Activated naive CD8-positive, alpha-beta T cell (primary cell): ENCODE measurements around the gene MPO.

ENCODE experiments used
- H3K27ac Mint-ChIP-seq: one replicate; pipeline ENCODE4 v1.8.0; 2021; ENCODE audit warnings: mixed read lengths
- H3K27me3 Mint-ChIP-seq: one replicate; pipeline ENCODE4 v1.8.0; 2021; ENCODE audit warnings: mixed read lengths
- H3K36me3 Mint-ChIP-seq: one replicate; pipeline ENCODE4 v1.8.0; 2021; ENCODE audit warnings: mixed read lengths
- H3K4me1 Mint-ChIP-seq: one replicate; pipeline ENCODE4 v1.8.0; 2021; ENCODE audit warnings: low read depth, mixed read lengths
- H3K4me3 Mint-ChIP-seq: one replicate; pipeline ENCODE4 v1.8.0; 2021; ENCODE audit warnings: mild to moderate bottlenecking, mixed read lengths
- H3K9me3 Mint-ChIP-seq: one replicate; pipeline ENCODE4 v1.8.0; 2021; ENCODE audit warnings: low read depth, mixed read lengths

MPO gene

GRCh38 chr17:58268774-58269556 lies 11.8 kb downstream of the MPO start:
- Mint-ChIP-seq H3K27me3 (peaks cover 17% of the 10 kb centered on the region), H3K9me3 (no peaks in the 10 kb centered on the region), H3K4me3 (no peak overlapping the region), H3K36me3 (no peaks in the 10 kb centered on the region), H3K27ac (no peak overlapping the region), H3K4me1 (no peaks in the 10 kb centered on the region)

- H3K9me3 Mint-ChIP-seq: no peaks in the 10 kb centered on the region
- no peak overlapping the region for H3K4me3 Mint-ChIP-seq
- H3K36me3 Mint-ChIP-seq: no peaks in the 10 kb centered on the region
- no peak overlapping the region for H3K27ac Mint-ChIP-seq
- H3K27me3 Mint-ChIP-seq: peaks cover 19% of the 10 kb centered on the region
- H3K4me1 Mint-ChIP-seq: no peaks in the 10 kb centered on the region
Observed at GRCh38 chr17:58268326-58268725, 12.4 kb downstream of the MPO start.

GRCh38 chr17:58267347-58268324 lies 13.1 kb downstream of the MPO start:
- no peak overlapping the region for H3K4me3 Mint-ChIP-seq
- H3K27ac Mint-ChIP-seq: no peak overlapping the region
- H3K36me3 Mint-ChIP-seq: no peaks in the 10 kb centered on the region
- H3K9me3 Mint-ChIP-seq: no peaks in the 10 kb centered on the region
- peaks cover 19% of the 10 kb centered on the region for H3K27me3 Mint-ChIP-seq
- no peaks in the 10 kb centered on the region for H3K4me1 Mint-ChIP-seq

- peaks cover 28% of the 10 kb centered on the region for H3K27me3 Mint-ChIP-seq
- no peaks in the 10 kb centered on the region for H3K4me1 Mint-ChIP-seq
- H3K4me3 Mint-ChIP-seq: no peak overlapping the region
- no peak overlapping the region for H3K27ac Mint-ChIP-seq
- no peaks in the 10 kb centered on the region for H3K9me3 Mint-ChIP-seq
- H3K36me3 Mint-ChIP-seq: no peaks in the 10 kb centered on the region
Observed at GRCh38 chr17:58265902-58266875, 14.5 kb downstream of the MPO start.

GRCh38 chr17:58265271-58265670 lies 15.5 kb downstream of the MPO start:
- no peaks in the 10 kb centered on the region for H3K9me3 Mint-ChIP-seq
- peaks cover 36% of the 10 kb centered on the region for H3K27me3 Mint-ChIP-seq
- H3K27ac Mint-ChIP-seq: no peak overlapping the region

GRCh38 chr17:58264407-58265103 lies 16.2 kb downstream of the MPO start:
- Mint-ChIP-seq H3K36me3 (no peaks in the 10 kb centered on the region), H3K4me3 (no peak overlapping the region), H3K9me3 (no peaks in the 10 kb centered on the region), H3K4me1 (no peaks in the 10 kb centered on the region), H3K27ac (no peak overlapping the region), H3K27me3 (peaks cover 39% of the 10 kb centered on the region)

More at GRCh38 chr17:58265271-58265670, 15.5 kb downstream of the MPO start:
- H3K4me1 Mint-ChIP-seq: no peaks in the 10 kb centered on the region
- no peak overlapping the region for H3K4me3 Mint-ChIP-seq
- H3K36me3 Mint-ChIP-seq: no peaks in the 10 kb centered on the region

- Mint-ChIP-seq H3K27ac (no peak overlapping the region), H3K36me3 (no peaks in the 10 kb centered on the region), H3K4me3 (no peak overlapping the region), H3K27me3 (peaks cover 39% of the 10 kb centered on the region), H3K4me1 (no peaks in the 10 kb centered on the region), H3K9me3 (no peaks in the 10 kb centered on the region)
Observed at GRCh38 chr17:58263773-58264172, 17.0 kb downstream of the MPO start.

- Mint-ChIP-seq H3K9me3 (no peaks in the 10 kb centered on the region), H3K36me3 (no peaks in the 10 kb centered on the region), H3K27ac (no peak overlapping the region), H3K27me3 (peaks cover 44% of the 10 kb centered on the region), H3K4me1 (no peaks in the 10 kb centered on the region), H3K4me3 (no peak overlapping the region)
Observed at GRCh38 chr17:58262149-58262548, 18.6 kb downstream of the MPO start.

GRCh38 chr17:58254803-58255202 lies 25.9 kb downstream of the MPO start:
- Mint-ChIP-seq H3K36me3 (no peaks in the 10 kb centered on the region), H3K4me1 (no peaks in the 10 kb centered on the region), H3K27ac (no peak overlapping the region), H3K4me3 (no peak overlapping the region), H3K27me3 (peaks cover 12% of the 10 kb centered on the region), H3K9me3 (no peaks in the 10 kb centered on the region)

- H3K4me1 Mint-ChIP-seq: peaks cover 6% of the 10 kb centered on the region
- H3K27me3 Mint-ChIP-seq: peaks cover 7% of the 10 kb centered on the region
- H3K4me3 Mint-ChIP-seq: no peak overlapping the region
- no peaks in the 10 kb centered on the region for H3K9me3 Mint-ChIP-seq
- no peak overlapping the region for H3K27ac Mint-ChIP-seq
- H3K36me3 Mint-ChIP-seq: no peaks in the 10 kb centered on the region
Observed at GRCh38 chr17:58253082-58253481, 27.7 kb downstream of the MPO start.

GRCh38 chr17:58252141-58252540 lies 28.6 kb downstream of the MPO start:
- Mint-ChIP-seq H3K27me3 (peaks cover 3% of the 10 kb centered on the region), H3K36me3 (no peaks in the 10 kb centered on the region), H3K4me3 (no peak overlapping the region), H3K9me3 (no peaks in the 10 kb centered on the region), H3K4me1 (peaks cover 10% of the 10 kb centered on the region), H3K27ac (no peak overlapping the region)

- Mint-ChIP-seq H3K36me3 (no peaks in the 10 kb centered on the region), H3K4me1 (peaks cover 10% of the 10 kb centered on the region), H3K27ac (no peak overlapping the region), H3K4me3 (peak overlapping the region; percentile 49), H3K9me3 (no peaks in the 10 kb centered on the region), H3K27me3 (peaks cover 3% of the 10 kb centered on the region)
Observed at GRCh38 chr17:58250344-58251011, 30.3 kb downstream of the MPO start.

- H3K36me3 Mint-ChIP-seq: no peaks in the 10 kb centered on the region
- peak overlapping the region; percentile 72 for H3K4me3 Mint-ChIP-seq
- no peak overlapping the region for H3K27ac Mint-ChIP-seq
- H3K27me3 Mint-ChIP-seq: peaks cover 3% of the 10 kb centered on the region
- no peaks in the 10 kb centered on the region for H3K9me3 Mint-ChIP-seq
- H3K4me1 Mint-ChIP-seq: peaks cover 10% of the 10 kb centered on the region
Observed at GRCh38 chr17:58249270-58250133, 31.2 kb downstream of the MPO start.
